Endothelial cell of umbilical vein (primary cell): Measurements from ENCODE around the gene ANKRD33B. TPM values are rescaled to one million over a fixed set of nuclear protein-coding genes. Genes with fewer than 3 reads are reported as not detected.

Experiments used
- BruUV-seq: library from RNA; stranded (reverse); fragments of 400-500 nt; replicated peaks from 2 replicates; lab custom pipeline; 2021; lab: Mats Ljungman, UMichigan
- CTCF ChIA-PET: fragments of 300-600, 350-600 bp; sonication (Branson Sonifier 250); formaldehyde crosslinking; loops from one replicate; lab custom pipeline; 2021; ENCODE audit warnings: antibody characterized with exemption, inconsistent platforms; lab: Charles Lee
- POLR2A ChIA-PET: fragments of 300-600, 350-600 bp; sonication (Branson Sonifier 250); formaldehyde crosslinking; loops from one replicate; lab custom pipeline; 2021; ENCODE audit warnings: antibody characterized with exemption, inconsistent platforms; lab: Charles Lee
- DNase-seq: peaks from one replicate; pipeline ENCODE4 v3.0.0-alpha.2; 2011; ENCODE audit warnings: low read depth, low spot score
- FAIRE-seq: peaks from 2 replicates; lab custom pipeline; 2011; peaks lifted over from hg19 to GRCh38; lab: Jason Lieb, UNC
- H2AFZ ChIP-seq: 2 replicates; pipeline ENCODE4 v1.6.0; 2012; ENCODE audit warnings: low read depth, low read length, control low read depth, inconsistent platforms
- H3K27ac ChIP-seq: 2 replicates; pipeline ENCODE4 v1.5.1; 2011; ENCODE audit warnings: low read depth, mild to moderate bottlenecking, control low read depth, low read length, moderate library complexity; ENCODE audit not compliant: insufficient read depth
- H3K27me3 ChIP-seq, 2 experiments: 2 replicates each; pipeline versions ENCODE4 v1.6.0 to v1.6.1; 2011; ENCODE audit warnings: low read length in 2 of 2, mixed read lengths in 1 of 2; ENCODE audit not compliant: control insufficient read depth in 2 of 2, insufficient read depth in 2 of 2
- H3K36me3 ChIP-seq, 2 experiments: 2 replicates in 1 of 2; 3 replicates in 1 of 2; pipeline ENCODE4 v1.5.1; 2011; ENCODE audit warnings: low read length in 2 of 2, mild to moderate bottlenecking in 1 of 2, moderate library complexity in 1 of 2; ENCODE audit not compliant: control insufficient read depth in 2 of 2, insufficient read depth in 2 of 2; ENCODE audit errors: extremely low read depth in 1 of 2
- H3K4me1 ChIP-seq: 3 replicates; pipeline ENCODE4 v1.5.1; 2011; ENCODE audit warnings: mild to moderate bottlenecking, low read length; ENCODE audit not compliant: control insufficient read depth, insufficient read depth; ENCODE audit errors: extremely low read depth
- H3K4me2 ChIP-seq: 2 replicates; pipeline ENCODE4 v1.6.1; 2011; ENCODE audit warnings: low read length, control low read depth, mixed read lengths; ENCODE audit not compliant: insufficient read depth
- H3K4me3 ChIP-seq, 3 experiments: fragments of 200-600 bp in 1 of 3; sonication (generic), shearing (Covaris generic) in 1 of 3; replicated peaks in 1 of 3; 2 replicates each; pipeline ENCODE4 v1.5.1; 2011 to 2016; ENCODE audit warnings: control low read depth in 3 of 3, low read length in 3 of 3, mild to moderate bottlenecking in 2 of 3, inconsistent platforms in 1 of 3, low read depth in 1 of 3, moderate library complexity in 1 of 3; ENCODE audit not compliant: insufficient read depth in 1 of 3
- H3K79me2 ChIP-seq: 2 replicates; pipeline ENCODE4 v1.6.0; 2012; ENCODE audit warnings: low read length, inconsistent platforms; ENCODE audit not compliant: control insufficient read depth, insufficient read depth
- H3K9ac ChIP-seq: replicated peaks from 2 replicates; pipeline ENCODE3; 2011; ENCODE audit warnings: low read length, control low read depth; ENCODE audit not compliant: insufficient read depth; ENCODE audit errors: extremely low read depth
- H3K9me1 ChIP-seq: replicated peaks from 3 replicates; pipeline ENCODE4 v1.6.0; 2011; ENCODE audit warnings: mild to moderate bottlenecking, low read length; ENCODE audit not compliant: control insufficient read depth, insufficient read depth; ENCODE audit errors: extremely low read depth
- H3K9me3 ChIP-seq: replicated peaks from 2 replicates; pipeline ENCODE4 v1.5.1; 2012; ENCODE audit warnings: low read length, inconsistent platforms; ENCODE audit not compliant: control insufficient read depth, insufficient read depth
- H4K20me1 ChIP-seq: replicated peaks from 2 replicates; pipeline ENCODE3; 2011; ENCODE audit warnings: mild to moderate bottlenecking, low read length; ENCODE audit not compliant: control insufficient read depth, insufficient read depth; ENCODE audit errors: extremely low read depth
- EZH2 ChIP-seq: IDR thresholded peaks from 2 replicates; pipeline ENCODE4 v1.6.1; 2012; ENCODE audit warnings: borderline replicate concordance, low read depth, mild to moderate bottlenecking, moderate library complexity, low read length, inconsistent platforms; ENCODE audit not compliant: severe bottlenecking
- FOS ChIP-seq: IDR thresholded peaks from 2 replicates; pipeline ENCODE4 v1.6.1; 2011; ENCODE audit warnings: mild to moderate bottlenecking, low read length, moderate library complexity, borderline replicate concordance; ENCODE audit not compliant: insufficient read depth
- GATA2 ChIP-seq: IDR thresholded peaks from 2 replicates; pipeline ENCODE4 v1.7.0; 2011; ENCODE audit warnings: low read depth, mild to moderate bottlenecking, moderate library complexity, mixed read lengths, low read length; ENCODE audit not compliant: insufficient read length, insufficient read depth
- JUN ChIP-seq: IDR thresholded peaks from 2 replicates; pipeline ENCODE4 v1.6.1; 2011; ENCODE audit warnings: borderline replicate concordance, low read depth; ENCODE audit not compliant: insufficient read length, insufficient read depth
- MYC ChIP-seq: IDR thresholded peaks from one replicate; pipeline ENCODE4 v1.6.1; 2011; ENCODE audit warnings: mild to moderate bottlenecking, low read depth, low read length
- POLR2A ChIP-seq: IDR thresholded peaks from 2 replicates; pipeline ENCODE4 v1.6.1; 2012; ENCODE audit warnings: low read depth, mild to moderate bottlenecking, control low read depth, low read length
- POLR2AphosphoS5 ChIP-seq: IDR thresholded peaks from 2 replicates; pipeline ENCODE4 v1.6.1; 2012; ENCODE audit warnings: low read depth, mild to moderate bottlenecking, control low read depth, low read length, moderate library complexity; ENCODE audit not compliant: insufficient read depth
- dilution Hi-C: fragments of 300-500 bp; cut with MboI; formaldehyde crosslinking; loops from one replicate; pipeline ENCODE4 v1.15.0; 2019; ENCODE audit warnings: low sequenced_read_pairs; ENCODE audit not compliant: extremely low pct_ligation_motif_present
- intact Hi-C: fragments of 100-400 bp; cut with micrococcal nuclease; formaldehyde crosslinking; loops from one replicate; pipeline ENCODE4 v1.10.0; 2022
- polyA plus RNA-seq, 4 experiments: library from polyadenylated mRNA; depleted of rRNA in 3 of 4; stranded (reverse) in 3 of 4; unstranded in 1 of 4; fragments of >200 nt; gene quantifications; 2 replicates each; pipeline versions ENCODE4 v1.2.1 to v1.2.3, GENCODE V29; 2011 to 2012; ENCODE audit warnings: missing spikeins in 1 of 4
- total RNA-seq: library from RNA; stranded (reverse); gene quantifications from 2 replicates; pipeline ENCODE4 v1.2.3, GENCODE V29; 2021
- TF ChIP-seq, protein P1 (sequence below), 2 donors: IDR thresholded peaks; 1 replicate in 1 of 2; 2 replicates in 1 of 2; pipeline ENCODE4 v1.5.1; 2011; ENCODE audit warnings: low read length in 2 of 2, mild to moderate bottlenecking in 2 of 2, moderate library complexity in 2 of 2, control low read depth in 1 of 2, inconsistent platforms in 1 of 2, low read depth in 1 of 2; ENCODE audit not compliant: insufficient read depth in 1 of 2; ENCODE audit errors: extremely low read depth in 1 of 2
- TF ChIP-seq, protein P2 (sequence below): IDR thresholded peaks from 2 replicates; pipeline ENCODE4 v1.6.1; 2011; ENCODE audit not compliant: insufficient read depth, insufficient read length

The ANKRD33B gene
- total and polyA plus RNA-seq, 2 donors (not counting 3 experiments of a cell fraction or from before 2014, with no cell fraction given), result 2.4 to 5.4 TPM

DNA sequence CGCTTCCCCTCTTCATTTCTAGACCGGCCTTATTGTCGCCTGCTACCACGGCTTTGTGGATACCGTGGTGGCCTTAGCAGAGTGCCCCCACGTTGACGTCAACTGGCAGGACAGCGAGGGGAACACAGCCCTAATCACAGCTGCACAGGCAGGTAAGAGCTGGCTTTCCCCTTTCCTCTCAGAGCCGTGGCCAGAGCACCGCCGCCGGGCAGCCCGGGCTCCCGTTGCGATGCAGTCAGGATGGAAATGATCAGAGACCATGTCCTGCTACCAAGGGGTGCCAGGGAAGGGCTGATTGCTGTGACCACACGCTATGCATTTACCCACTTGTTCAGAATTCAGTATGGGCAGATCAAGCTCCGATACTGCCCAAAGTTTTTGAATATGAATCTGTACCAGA, 54.4 kb downstream of the ANKRD33B start:
- Histone ChIP-seq H3K27ac (no peak overlapping the region), H3K4me3 (no peak overlapping the region), H3K9me3 (no peaks in the 10 kb centered on the region), H3K27me3 (no peaks in the 10 kb centered on the region), H3K79me2 (no peaks in the 10 kb centered on the region), H3K4me1 (peaks cover 4% of the 10 kb centered on the region), H3K9me1 (no peaks in the 10 kb centered on the region), H4K20me1 (no peaks in the 10 kb centered on the region), H3K9ac (no peak overlapping the region), H3K36me3 (no peaks in the 10 kb centered on the region), H2AFZ (no peak overlapping the region), H3K4me2 (no peak overlapping the region)
- ChIA-PET POLR2A (no interaction called here), CTCF (interaction anchor here (1.1 kb wide), 1 partner anchor 10 kb away, joined by 6 read pairs; no protein-coding TSS in a partner anchor)
- FAIRE-seq (no peak), DNase-seq (no peak)
- BruUV-seq, result no TSS peak
- TF ChIP-seq, protein P1, sequence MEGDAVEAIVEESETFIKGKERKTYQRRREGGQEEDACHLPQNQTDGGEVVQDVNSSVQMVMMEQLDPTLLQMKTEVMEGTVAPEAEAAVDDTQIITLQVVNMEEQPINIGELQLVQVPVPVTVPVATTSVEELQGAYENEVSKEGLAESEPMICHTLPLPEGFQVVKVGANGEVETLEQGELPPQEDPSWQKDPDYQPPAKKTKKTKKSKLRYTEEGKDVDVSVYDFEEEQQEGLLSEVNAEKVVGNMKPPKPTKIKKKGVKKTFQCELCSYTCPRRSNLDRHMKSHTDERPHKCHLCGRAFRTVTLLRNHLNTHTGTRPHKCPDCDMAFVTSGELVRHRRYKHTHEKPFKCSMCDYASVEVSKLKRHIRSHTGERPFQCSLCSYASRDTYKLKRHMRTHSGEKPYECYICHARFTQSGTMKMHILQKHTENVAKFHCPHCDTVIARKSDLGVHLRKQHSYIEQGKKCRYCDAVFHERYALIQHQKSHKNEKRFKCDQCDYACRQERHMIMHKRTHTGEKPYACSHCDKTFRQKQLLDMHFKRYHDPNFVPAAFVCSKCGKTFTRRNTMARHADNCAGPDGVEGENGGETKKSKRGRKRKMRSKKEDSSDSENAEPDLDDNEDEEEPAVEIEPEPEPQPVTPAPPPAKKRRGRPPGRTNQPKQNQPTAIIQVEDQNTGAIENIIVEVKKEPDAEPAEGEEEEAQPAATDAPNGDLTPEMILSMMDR (IDR thresholded peaks at IDR 0.05; ENCODE audit: extremely low read depth in 1 of 2, insufficient read depth in 1 of 2, low read depth in 1 of 2, low read length in 2 of 2), result no peak
- TF ChIP-seq GATA2 (no peak), POLR2AphosphoS5 (no peak), JUN (no peak), MYC (no peak), EZH2 (no peak), POLR2A (no peak), FOS (no peak)
- TF ChIP-seq, protein P2, sequence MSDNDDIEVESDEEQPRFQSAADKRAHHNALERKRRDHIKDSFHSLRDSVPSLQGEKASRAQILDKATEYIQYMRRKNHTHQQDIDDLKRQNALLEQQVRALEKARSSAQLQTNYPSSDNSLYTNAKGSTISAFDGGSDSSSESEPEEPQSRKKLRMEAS, result no peak
- intact Hi-C loops, result no loop called here
- dilution Hi-C loops, result no loop called here
